Epithelial cell of proximal tubule (primary cell): ENCODE results near the gene TDP2. TPM values are rescaled to one million over a fixed set of nuclear protein-coding genes. Genes with fewer than 3 reads are reported as not detected.

Experiments
- DNase-seq: peaks from one replicate; pipeline ENCODE4 v3.0.0-alpha.2; 2011; ENCODE audit warnings: low read depth
- H3K4me3 ChIP-seq: 2 replicates; pipeline ENCODE4 v1.5.1; 2011; ENCODE audit warnings: low read depth, mild to moderate bottlenecking, low read length
- CTCF ChIP-seq: conservative IDR thresholded peaks from 2 replicates; pipeline ENCODE4 v1.5.1; 2012; ENCODE audit warnings: low read depth, mild to moderate bottlenecking, low read length
- total RNA-seq: library from RNA; depleted of rRNA; stranded (reverse); fragments of >200 nt; gene quantifications from 2 replicates; pipeline ENCODE4 v1.2.3, GENCODE V29; 2015

Gene TDP2
- total RNA-seq, 1 donor from 2014 or later: 31.2 TPM

GRCh38 chr6:24692003-24692402 is 25.3 kb upstream of the TDP2 start:
- H3K4me3 ChIP-seq: no peak overlapping the region
- no peak for TF ChIP-seq CTCF
- no peak for DNase-seq

- no peak overlapping the region for H3K4me3 ChIP-seq
- no peak for TF ChIP-seq CTCF
- DNase-seq: no peak
These were observed 24.9 kb upstream of the TDP2 start for GRCh38 chr6:24691550-24691949.

GRCh38 chr6:24690593-24690992 is 23.9 kb upstream of the TDP2 start:
- no peak overlapping the region for H3K4me3 ChIP-seq
- no peak for DNase-seq
- no peak for TF ChIP-seq CTCF

GRCh38 chr6:24689964-24690363 is 23.3 kb upstream of the TDP2 start:
- no peak for DNase-seq
- H3K4me3 ChIP-seq: no peak overlapping the region
- no peak for TF ChIP-seq CTCF

- no peak for DNase-seq
- TF ChIP-seq CTCF: no peak
- no peak overlapping the region for H3K4me3 ChIP-seq
These were observed 20.2 kb upstream of the TDP2 start for GRCh38 chr6:24686946-24687345.

- no peak for TF ChIP-seq CTCF
- no peak overlapping the region for H3K4me3 ChIP-seq
- no peak for DNase-seq
These were observed 19.7 kb upstream of the TDP2 start for GRCh38 chr6:24686408-24686807.

- no peak for DNase-seq
- no peak overlapping the region for H3K4me3 ChIP-seq
- no peak for TF ChIP-seq CTCF
These were observed 16.9 kb upstream of the TDP2 start for GRCh38 chr6:24683297-24684296.
